Daoy (cell line): ENCODE data around the gene ZFPM1. TPM values are rescaled to one million over a fixed set of nuclear protein-coding genes. Genes with fewer than 3 reads are reported as not detected.

ENCODE experiments used
- DNase-seq: peaks from one replicate; pipeline ENCODE4 v3.0.0-alpha.2; 2015; ENCODE audit warnings: low read depth
- total RNA-seq: library from RNA; depleted of rRNA; stranded (reverse); fragments of >200 nt; shearing (Covaris generic); gene quantifications from 2 replicates; pipeline ENCODE4 v1.2.3, GENCODE V29; 2014

The ZFPM1 gene
- total RNA-seq, 1 experiment from 2014 or later, result 0.40 TPM

GRCh38 chr16:88560714-88561484 lies 107.8 kb downstream of the ZFPM1 start:
- peak; percentile 34 for DNase-seq

- peak; percentile 42 for DNase-seq
Measured at GRCh38 chr16:88561485-88562359, 108.6 kb downstream of the ZFPM1 start.

GRCh38 chr16:88566158-88566557 lies 113.1 kb downstream of the ZFPM1 start:
- DNase-seq, result peak; percentile 64

- DNase-seq, result no peak
Measured at GRCh38 chr16:88568710-88569613, 115.9 kb downstream of the ZFPM1 start.

GRCh38 chr16:88569614-88569984 lies 116.5 kb downstream of the ZFPM1 start:
- DNase-seq, result peak; percentile 9

- DNase-seq, result peak; percentile 97
Measured at GRCh38 chr16:88569985-88570690, 117.1 kb downstream of the ZFPM1 start, which contains the start of gene ZC3H18. TSS of gene ZC3H18 (plus strand) at chr16:88570403. CDS start at chr16:88577124, 6,721 bp downstream.

GRCh38 chr16:88570691-88571092 lies 117.6 kb downstream of the ZFPM1 start:
- no peak for DNase-seq

- no peak for DNase-seq
Measured at GRCh38 chr16:88575251-88575650, 122.2 kb downstream of the ZFPM1 start.

- no peak for DNase-seq
Measured at GRCh38 chr16:88576307-88576706, 123.2 kb downstream of the ZFPM1 start.

- no peak for DNase-seq
Measured at GRCh38 chr16:88577166-88577565, 124.1 kb downstream of the ZFPM1 start.

GRCh38 chr16:88578446-88579313 lies 125.6 kb downstream of the ZFPM1 start:
- no peak for DNase-seq

- DNase-seq, result no peak
Measured at GRCh38 chr16:88580371-88580770, 127.3 kb downstream of the ZFPM1 start.

- no peak for DNase-seq
Measured at GRCh38 chr16:88581033-88581432, 128.0 kb downstream of the ZFPM1 start.

GRCh38 chr16:88582912-88583575 lies 130.0 kb downstream of the ZFPM1 start:
- DNase-seq, result no peak

- no peak for DNase-seq
Measured at GRCh38 chr16:88584676-88585075, 131.6 kb downstream of the ZFPM1 start.

GRCh38 chr16:88585269-88585668 lies 132.2 kb downstream of the ZFPM1 start:
- DNase-seq, result no peak

GRCh38 chr16:88585927-88586581 lies 133.0 kb downstream of the ZFPM1 start:
- no peak for DNase-seq
